Karpas-422 (cell line): ENCODE data around the gene STXBP4. TPM values are rescaled to one million over a fixed set of nuclear protein-coding genes. Genes with fewer than 3 reads are reported as not detected.
"Not testable (repeated sequence)": the region's sequence is repeated elsewhere in the genome, so short reads cannot be mapped to it uniquely, and the experiment has no call there.

Experiments
- DNase-seq: peaks from one replicate; pipeline ENCODE4 v3.0.0-alpha.2; 2015
- H2AFZ ChIP-seq: fragments of 200-600 bp; sonication (generic); 2 replicates; pipeline ENCODE4 v1.6.1; 2014; ENCODE audit warnings: antibody characterized with exemption, low read length, mixed read lengths
- H3K27ac ChIP-seq: fragments of 200-600 bp; sonication (generic); 2 replicates; pipeline ENCODE4 v1.5.1; 2014; ENCODE audit warnings: mild to moderate bottlenecking, low read length, moderate library complexity
- H3K27me3 ChIP-seq: fragments of 200-600 bp; sonication (generic); 2 replicates; pipeline ENCODE4 v1.6.1; 2014; ENCODE audit warnings: low read length, mixed read lengths
- H3K36me3 ChIP-seq: fragments of 200-600 bp; sonication (generic); 2 replicates; pipeline ENCODE4 v1.6.1; 2014; ENCODE audit warnings: low read length, mixed read lengths; ENCODE audit not compliant: insufficient read depth
- H3K4me1 ChIP-seq: fragments of 200-600 bp; sonication (generic); 2 replicates; pipeline ENCODE4 v1.6.1; 2014; ENCODE audit warnings: mild to moderate bottlenecking, low read length, mixed read lengths
- H3K4me2 ChIP-seq: fragments of 200-600 bp; sonication (generic); 2 replicates; pipeline ENCODE4 v1.6.1; 2014; ENCODE audit warnings: low read length, low read depth, mild to moderate bottlenecking; ENCODE audit not compliant: poor library complexity, severe bottlenecking
- H3K4me3 ChIP-seq: fragments of 200-600 bp; sonication (generic); 2 replicates; pipeline ENCODE4 v1.5.1; 2014; ENCODE audit warnings: mild to moderate bottlenecking, antibody characterized with exemption, low read length, mixed read lengths
- H3K79me2 ChIP-seq: fragments of 200-600 bp; sonication (generic); 2 replicates; pipeline ENCODE4 v1.6.1; 2014; ENCODE audit warnings: mild to moderate bottlenecking, low read length, mixed read lengths
- H3K9ac ChIP-seq: fragments of 200-600 bp; sonication (generic); 2 replicates; pipeline ENCODE4 v1.6.0; 2014; ENCODE audit warnings: low read length
- H3K9me2 ChIP-seq: fragments of 200-600 bp; sonication (generic), shearing (Covaris generic); replicated peaks from 2 replicates; pipeline ENCODE4 v1.6.0; 2014; ENCODE audit warnings: mild to moderate bottlenecking, low read length, moderate library complexity; ENCODE audit not compliant: insufficient read depth
- H3K9me3 ChIP-seq: fragments of 300-700, 200-600 bp; sonication (generic); 2 replicates; pipeline ENCODE4 v1.6.1; 2014; ENCODE audit warnings: low read length, mixed read lengths
- H4K20me1 ChIP-seq: fragments of 200-600 bp; sonication (generic); 2 replicates; pipeline ENCODE4 v1.6.1; 2014; ENCODE audit warnings: mild to moderate bottlenecking, antibody characterized with exemption, low read length, low read depth; ENCODE audit not compliant: insufficient read depth
- total RNA-seq: library from RNA; depleted of rRNA; stranded (reverse); fragments of >200 nt; shearing (Covaris generic); gene quantifications from 2 replicates; pipeline ENCODE4 v1.2.3, GENCODE V29; 2014; ENCODE audit warnings: low replicate concordance

The STXBP4 gene
- total RNA-seq, 1 experiment from 2014 or later, result 6.6 TPM

GRCh38 chr17:55063885-55064874 is 95.6 kb downstream of the STXBP4 start:
- Histone ChIP-seq H3K79me2 (no peaks in the 10 kb centered on the region), H3K9me3 (no peaks in the 10 kb centered on the region), H3K27ac (no peak overlapping the region), H3K9ac (no peak overlapping the region), H2AFZ (no peak overlapping the region), H3K4me2 (no peak overlapping the region), H3K27me3 (no peaks in the 10 kb centered on the region), H3K4me1 (no peaks in the 10 kb centered on the region), H3K9me2 (no peaks in the 10 kb centered on the region), H3K4me3 (no peak overlapping the region), H3K36me3 (no peaks in the 10 kb centered on the region), H4K20me1 (no peaks in the 10 kb centered on the region)
- no peak for DNase-seq

- H3K27ac ChIP-seq, result no peak overlapping the region
- no peaks in the 10 kb centered on the region for H4K20me1 ChIP-seq
- no peaks in the 10 kb centered on the region for H3K36me3 ChIP-seq
- H3K79me2 ChIP-seq, result no peaks in the 10 kb centered on the region
- H3K9ac ChIP-seq, result no peak overlapping the region
- DNase-seq, result no peak
- no peaks in the 10 kb centered on the region for H3K9me2 ChIP-seq
- H3K4me1 ChIP-seq, result no peaks in the 10 kb centered on the region
- H3K27me3 ChIP-seq, result no peaks in the 10 kb centered on the region
- no peaks in the 10 kb centered on the region for H3K9me3 ChIP-seq
- no peak overlapping the region for H3K4me2 ChIP-seq
- H2AFZ ChIP-seq, result no peak overlapping the region
- no peak overlapping the region for H3K4me3 ChIP-seq
These were observed 99.3 kb downstream of the STXBP4 start for GRCh38 chr17:55067697-55068439.

- H3K27ac ChIP-seq, result no peak overlapping the region
- no peaks in the 10 kb centered on the region for H3K4me1 ChIP-seq
- H4K20me1 ChIP-seq, result no peaks in the 10 kb centered on the region
- no peak overlapping the region for H2AFZ ChIP-seq
- H3K9me3 ChIP-seq, result no peaks in the 10 kb centered on the region
- H3K27me3 ChIP-seq, result no peaks in the 10 kb centered on the region
- DNase-seq, result no peak
- H3K9ac ChIP-seq, result no peak overlapping the region
- no peaks in the 10 kb centered on the region for H3K36me3 ChIP-seq
- H3K9me2 ChIP-seq, result no peaks in the 10 kb centered on the region
- H3K4me2 ChIP-seq, result no peak overlapping the region
- no peaks in the 10 kb centered on the region for H3K79me2 ChIP-seq
- H3K4me3 ChIP-seq, result no peak overlapping the region
These were observed 100.6 kb downstream of the STXBP4 start for GRCh38 chr17:55068862-55069811.

- Histone ChIP-seq H3K36me3 (no peaks in the 10 kb centered on the region), H3K27me3 (no peaks in the 10 kb centered on the region), H3K4me1 (no peaks in the 10 kb centered on the region), H3K27ac (no peak overlapping the region), H3K4me2 (no peak overlapping the region), H4K20me1 (no peaks in the 10 kb centered on the region), H3K9me3 (no peaks in the 10 kb centered on the region), H3K9me2 (no peaks in the 10 kb centered on the region), H2AFZ (no peak overlapping the region), H3K9ac (no peak overlapping the region), H3K4me3 (no peak overlapping the region), H3K79me2 (no peaks in the 10 kb centered on the region)
- no peak for DNase-seq
These were observed 101.5 kb downstream of the STXBP4 start for GRCh38 chr17:55069983-55070529.

- H3K9ac ChIP-seq, result no peak overlapping the region
- H4K20me1 ChIP-seq, result no peaks in the 10 kb centered on the region
- H3K9me3 ChIP-seq, result no peaks in the 10 kb centered on the region
- H3K27ac ChIP-seq, result no peak overlapping the region
- no peak overlapping the region for H3K4me2 ChIP-seq
- no peaks in the 10 kb centered on the region for H3K9me2 ChIP-seq
- no peaks in the 10 kb centered on the region for H3K79me2 ChIP-seq
- no peaks in the 10 kb centered on the region for H3K36me3 ChIP-seq
- no peak overlapping the region for H2AFZ ChIP-seq
- no peaks in the 10 kb centered on the region for H3K4me1 ChIP-seq
- no peaks in the 10 kb centered on the region for H3K27me3 ChIP-seq
- no peak for DNase-seq
- H3K4me3 ChIP-seq, result no peak overlapping the region
These were observed 104.3 kb downstream of the STXBP4 start for GRCh38 chr17:55072898-55073297.

GRCh38 chr17:55073467-55073866 is 104.9 kb downstream of the STXBP4 start:
- H3K27ac ChIP-seq, H3K4me3 ChIP-seq, H4K20me1 ChIP-seq, H2AFZ ChIP-seq, H3K9me2 ChIP-seq, H3K9me3 ChIP-seq, H3K79me2 ChIP-seq, H3K4me2 ChIP-seq, H3K9ac ChIP-seq, H3K36me3 ChIP-seq, DNase-seq, H3K4me1 ChIP-seq, H3K27me3 ChIP-seq: not testable (repeated sequence)

- Histone ChIP-seq H3K27me3 (no peaks in the 10 kb centered on the region), H3K36me3 (no peaks in the 10 kb centered on the region), H3K9ac (no peak overlapping the region), H3K4me3 (no peak overlapping the region), H3K9me3 (no peaks in the 10 kb centered on the region), H2AFZ (no peak overlapping the region), H3K4me1 (no peaks in the 10 kb centered on the region), H3K79me2 (no peaks in the 10 kb centered on the region), H3K27ac (no peak overlapping the region), H3K9me2 (no peaks in the 10 kb centered on the region; the same call in 1 of the 2 replicates), H4K20me1 (0 out of 2 replicates have a peak, but pooled peaks cover under 1% of the 10 kb centered on the region), H3K4me2 (no peak overlapping the region)
- no peak for DNase-seq
These were observed 113.0 kb downstream of the STXBP4 start for GRCh38 chr17:55081559-55081958.
